Measurements from ENCODE around the gene ZNF624. TPM values are rescaled to one million over a fixed set of nuclear protein-coding genes. Genes with fewer than 3 reads are reported as not detected.

Gene ZNF624
- total and polyA plus RNA-seq, 4 donors: 0.26 to 2.4 (median 1.2) TPM

- DNase-seq (ENCODE audit: low spot score): no peak
These were observed 7.6 kb upstream of the ZNF624 start for GRCh38 chr17:16661217-16661616.

More at GRCh38 chr17:16661217-16661616, 7.6 kb upstream of the ZNF624 start:
- peaks cover 0 to 3% (median 0%) of the 10 kb centered on the region in 4 donors for H3K27me3 ChIP-seq (ENCODE audit: control insufficient read depth in 4 of 4, insufficient read depth in 4 of 4, low read length in 3 of 4)
- no peak overlapping the region for H3K27ac ChIP-seq (ENCODE audit: low read depth in 1 of 2, low read length in 2 of 2)
- H3K4me3 ChIP-seq (ENCODE audit: low read depth in 1 of 3, low read length in 3 of 3): no peak overlapping the region
- TF ChIP-seq TAF1 (conservative IDR thresholded peaks at IDR 0.05) (no peak), JUND (IDR thresholded peaks at IDR 0.05) (no peak), RXRA (IDR thresholded peaks at IDR 0.05) (no peak), CTCF (IDR thresholded peaks at IDR 0.05; ENCODE audit: low read depth, low read length, missing input control) (no peak), ATF3 (IDR thresholded peaks at IDR 0.05) (no peak), FOXA1 (IDR thresholded peaks at IDR 0.05) (no peak), RAD21 (IDR thresholded peaks at IDR 0.05) (no peak), EGR1 (IDR thresholded peaks at IDR 0.05; ENCODE audit: low read depth in 2 of 2) (no peak), SP1 (IDR thresholded peaks at IDR 0.05) (no peak), NR2F2 (IDR thresholded peaks at IDR 0.05) (no peak), HNF4G (IDR thresholded peaks at IDR 0.05) (no peak), REST (IDR thresholded peaks at IDR 0.05) (no peak), FOXA2 (IDR thresholded peaks at IDR 0.05) (no peak), YY1 (IDR thresholded peaks at IDR 0.05) (no peak), MAX (IDR thresholded peaks at IDR 0.05) (no peak), ZBTB33 (IDR thresholded peaks at IDR 0.05) (no peak)
- no peak overlapping the region for H3K9ac ChIP-seq (ENCODE audit: low read depth in 1 of 2, low read length in 2 of 2)
- H3K36me3 ChIP-seq (ENCODE audit: control insufficient read depth in 4 of 4, insufficient read depth in 3 of 4, low read depth in 1 of 4, low read length in 3 of 4): no peaks in the 10 kb centered on the region
- no peaks in the 10 kb centered on the region for H3K4me1 ChIP-seq (ENCODE audit: control insufficient read depth in 4 of 4, insufficient read depth in 4 of 4, low read length in 3 of 4)
- H3K9me3 ChIP-seq (ENCODE audit: control insufficient read depth in 4 of 4, low read length in 3 of 4): no peaks in the 10 kb centered on the region

Data from liver (tissue), 9 donors.